ENCODE measurements around the gene FOXD4L6.
"Not testable (repeated sequence)": the region's sequence is repeated elsewhere in the genome, so short reads cannot be mapped to it uniquely, and the experiment has no call there.

DNA sequence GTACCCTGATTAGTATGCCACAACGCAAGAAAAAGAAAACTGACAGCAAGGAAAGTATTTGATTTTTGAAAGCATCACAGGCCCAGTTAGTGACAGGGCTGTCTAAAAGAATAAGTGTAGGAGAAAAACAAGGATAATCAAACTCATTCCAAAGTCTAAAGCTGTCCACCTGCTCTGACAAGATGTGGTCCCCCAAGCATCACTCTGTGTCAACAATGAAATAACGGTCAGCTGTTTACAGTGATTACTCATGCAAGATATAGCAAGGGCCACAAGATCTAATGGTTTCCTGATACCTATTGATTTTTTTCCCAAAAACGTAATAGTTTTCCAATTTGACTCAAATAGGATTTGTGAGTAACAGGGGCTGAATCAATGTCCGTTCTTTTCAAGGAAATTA is 46.5 kb upstream of the FOXD4L6 start:
- not testable (repeated sequence) for TF ChIP-seq JUN (IDR thresholded peaks at IDR 0.05); MYC (IDR thresholded peaks at IDR 0.05; ENCODE audit: borderline replicate concordance, low read length); CHD4 (IDR thresholded peaks at IDR 0.05; ENCODE audit: borderline replicate concordance); POLR2A (IDR thresholded peaks at IDR 0.05; ENCODE audit: low read length); KDM5A (IDR thresholded peaks at IDR 0.05)
- TF ChIP-seq, protein P1, sequence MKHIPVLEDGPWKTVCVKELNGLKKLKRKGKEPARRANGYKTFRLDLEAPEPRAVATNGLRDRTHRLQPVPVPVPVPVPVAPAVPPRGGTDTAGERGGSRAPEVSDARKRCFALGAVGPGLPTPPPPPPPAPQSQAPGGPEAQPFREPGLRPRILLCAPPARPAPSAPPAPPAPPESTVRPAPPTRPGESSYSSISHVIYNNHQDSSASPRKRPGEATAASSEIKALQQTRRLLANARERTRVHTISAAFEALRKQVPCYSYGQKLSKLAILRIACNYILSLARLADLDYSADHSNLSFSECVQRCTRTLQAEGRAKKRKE (CRISPR knock-in tag; IDR thresholded peaks at IDR 0.05; ENCODE audit: low read depth) = not testable (repeated sequence)
- TF ChIP-seq, protein P2, sequence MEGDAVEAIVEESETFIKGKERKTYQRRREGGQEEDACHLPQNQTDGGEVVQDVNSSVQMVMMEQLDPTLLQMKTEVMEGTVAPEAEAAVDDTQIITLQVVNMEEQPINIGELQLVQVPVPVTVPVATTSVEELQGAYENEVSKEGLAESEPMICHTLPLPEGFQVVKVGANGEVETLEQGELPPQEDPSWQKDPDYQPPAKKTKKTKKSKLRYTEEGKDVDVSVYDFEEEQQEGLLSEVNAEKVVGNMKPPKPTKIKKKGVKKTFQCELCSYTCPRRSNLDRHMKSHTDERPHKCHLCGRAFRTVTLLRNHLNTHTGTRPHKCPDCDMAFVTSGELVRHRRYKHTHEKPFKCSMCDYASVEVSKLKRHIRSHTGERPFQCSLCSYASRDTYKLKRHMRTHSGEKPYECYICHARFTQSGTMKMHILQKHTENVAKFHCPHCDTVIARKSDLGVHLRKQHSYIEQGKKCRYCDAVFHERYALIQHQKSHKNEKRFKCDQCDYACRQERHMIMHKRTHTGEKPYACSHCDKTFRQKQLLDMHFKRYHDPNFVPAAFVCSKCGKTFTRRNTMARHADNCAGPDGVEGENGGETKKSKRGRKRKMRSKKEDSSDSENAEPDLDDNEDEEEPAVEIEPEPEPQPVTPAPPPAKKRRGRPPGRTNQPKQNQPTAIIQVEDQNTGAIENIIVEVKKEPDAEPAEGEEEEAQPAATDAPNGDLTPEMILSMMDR (IDR thresholded peaks at IDR 0.05) = not testable (repeated sequence)
- TF ChIP-seq, protein P3, sequence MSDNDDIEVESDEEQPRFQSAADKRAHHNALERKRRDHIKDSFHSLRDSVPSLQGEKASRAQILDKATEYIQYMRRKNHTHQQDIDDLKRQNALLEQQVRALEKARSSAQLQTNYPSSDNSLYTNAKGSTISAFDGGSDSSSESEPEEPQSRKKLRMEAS (IDR thresholded peaks at IDR 0.05) = not testable (repeated sequence)

All from A549 (cell line).